Myometrial cell (primary cell): Measurements from ENCODE around the gene ENO1. TPM values are rescaled to one million over a fixed set of nuclear protein-coding genes. Genes with fewer than 3 reads are reported as not detected.

Experiments used
- total RNA-seq: library from RNA; depleted of rRNA; stranded (reverse); fragments of >200 nt; gene quantifications from 2 replicates; pipeline ENCODE4 v1.2.3, GENCODE V29; 2015

ENO1 gene
- total RNA-seq: 2,181 and 2,403 TPM in 2 replicates

DNA sequence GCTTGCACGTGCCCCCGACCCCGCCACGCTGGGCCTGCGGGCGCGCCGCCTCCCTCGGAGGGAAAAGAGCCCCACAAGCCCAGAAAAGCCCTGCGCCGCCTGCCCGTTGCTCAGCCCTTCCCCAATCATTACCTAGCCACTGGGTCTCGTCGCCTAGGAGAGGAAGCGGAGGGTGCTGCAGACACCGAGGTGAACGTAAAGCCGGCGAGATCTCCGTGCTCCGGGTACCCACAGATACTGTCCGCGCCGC is at the start of gene ENO1:
Gene ENO1, minus strand, starts transcription at position 239 of the 250 bp plus-strand sequence. CDS start 3,778 bp downstream, outside the sequence.

DNA sequence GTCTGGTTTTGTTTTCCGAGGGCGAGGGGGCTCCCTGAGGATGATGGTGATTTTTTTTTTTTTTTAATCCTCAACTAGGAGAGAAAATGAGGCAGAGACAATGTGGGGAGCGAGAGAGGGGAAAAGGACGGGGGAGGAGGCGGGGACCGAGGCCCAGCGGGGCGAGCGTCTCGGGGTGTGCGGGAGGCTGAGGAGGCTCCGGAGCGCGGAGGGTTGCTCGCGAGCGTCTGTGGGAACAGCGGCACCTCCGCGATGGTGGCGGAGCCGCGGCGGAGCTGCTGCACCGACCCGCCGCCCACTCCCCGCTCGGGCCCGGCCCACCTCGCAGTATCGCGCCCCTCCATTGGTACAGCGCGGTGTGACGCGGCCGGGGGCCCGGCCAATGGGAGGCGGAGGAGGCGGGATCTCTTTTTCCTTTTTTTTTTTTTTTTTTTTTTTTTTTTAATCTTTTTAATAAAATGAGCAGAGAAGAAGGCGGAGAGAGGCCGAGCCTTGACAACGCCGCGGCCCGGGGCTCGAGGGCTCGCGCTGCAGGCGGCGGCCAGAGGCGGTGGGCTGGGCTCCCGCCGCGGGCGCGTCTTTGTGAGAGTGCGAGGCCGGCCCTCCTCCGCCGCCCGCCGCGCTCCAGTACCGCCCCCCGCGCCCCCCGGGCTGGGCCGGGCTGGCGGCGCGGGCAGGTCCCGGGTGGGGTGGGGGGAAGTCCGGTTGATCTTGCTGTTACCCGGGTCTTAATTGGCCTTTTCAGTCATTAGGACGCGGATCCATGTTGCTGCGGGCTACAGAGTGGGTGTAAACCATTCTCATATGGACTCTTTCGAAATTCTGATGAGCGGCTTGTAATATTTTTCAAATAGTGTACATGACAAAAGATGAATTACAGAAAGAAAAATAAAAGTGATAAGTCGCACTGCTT is 60.8 kb downstream of the ENO1 start, which contains the start of gene RERE:
Gene RERE, minus strand, starts transcription at position 229 of the 913 bp plus-strand sequence.

Other genes with a start within 250 kb of the ENO1 start
- 8.7 and 10.7 TPM in 2 replicates for gene RERE, start 61.0 kb downstream of the ENO1 start, total RNA-seq
- gene CA6, start 67.2 kb upstream of the ENO1 start, total RNA-seq: not detected in 2 replicates
- not detected in 2 replicates for gene SLC2A7, start 147.7 kb upstream of the ENO1 start, total RNA-seq
- gene SLC2A5, start 190.9 kb upstream of the ENO1 start, total RNA-seq: 3.5 and 4.1 TPM in 2 replicates